HG03095 (cell line): ENCODE results near the gene CALML6.

ENCODE experiments used
- ATAC-seq: cut with Tn5 transposase; IDR thresholded peaks from one replicate; pipeline ENCODE4 v1.9.1; 2021; ENCODE audit warnings: moderate library complexity; ENCODE audit not compliant: unreplicated experiment

The CALML6 gene

DNA sequence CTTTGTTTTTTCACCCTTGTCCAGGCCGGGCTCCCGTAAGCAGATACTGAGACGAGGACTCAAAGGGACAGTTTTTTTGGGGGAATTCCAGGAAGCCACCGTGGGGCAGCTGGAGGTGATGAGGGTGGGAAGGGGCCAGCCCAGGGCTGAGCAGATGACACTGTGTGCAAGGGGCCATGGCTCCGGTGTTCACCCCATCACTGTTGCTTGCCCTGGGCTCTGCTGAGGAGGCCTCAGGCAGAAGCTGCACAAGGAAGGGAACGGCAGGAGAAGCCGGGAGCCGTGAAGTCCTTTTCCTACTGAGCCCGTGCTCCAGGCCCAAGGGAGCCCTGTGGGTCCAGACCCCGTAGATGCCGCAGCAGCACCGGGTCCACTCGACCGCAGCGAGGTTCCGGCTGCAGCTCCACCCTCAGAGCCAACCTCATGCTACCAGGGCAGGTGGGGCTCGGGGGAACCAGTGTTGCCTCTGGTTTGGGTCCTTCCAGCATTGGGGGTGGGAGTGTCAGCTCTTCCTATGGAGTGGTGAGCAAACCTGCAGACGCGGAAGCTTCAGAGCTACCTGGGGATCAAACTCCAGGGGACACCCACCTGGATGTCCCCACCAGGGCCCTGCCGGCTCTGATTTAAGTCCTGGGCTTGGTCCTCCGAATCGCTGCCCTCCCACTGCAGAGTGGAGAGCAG, 4.3 kb upstream of the CALML6 start:
- no peak for ATAC-seq

DNA sequence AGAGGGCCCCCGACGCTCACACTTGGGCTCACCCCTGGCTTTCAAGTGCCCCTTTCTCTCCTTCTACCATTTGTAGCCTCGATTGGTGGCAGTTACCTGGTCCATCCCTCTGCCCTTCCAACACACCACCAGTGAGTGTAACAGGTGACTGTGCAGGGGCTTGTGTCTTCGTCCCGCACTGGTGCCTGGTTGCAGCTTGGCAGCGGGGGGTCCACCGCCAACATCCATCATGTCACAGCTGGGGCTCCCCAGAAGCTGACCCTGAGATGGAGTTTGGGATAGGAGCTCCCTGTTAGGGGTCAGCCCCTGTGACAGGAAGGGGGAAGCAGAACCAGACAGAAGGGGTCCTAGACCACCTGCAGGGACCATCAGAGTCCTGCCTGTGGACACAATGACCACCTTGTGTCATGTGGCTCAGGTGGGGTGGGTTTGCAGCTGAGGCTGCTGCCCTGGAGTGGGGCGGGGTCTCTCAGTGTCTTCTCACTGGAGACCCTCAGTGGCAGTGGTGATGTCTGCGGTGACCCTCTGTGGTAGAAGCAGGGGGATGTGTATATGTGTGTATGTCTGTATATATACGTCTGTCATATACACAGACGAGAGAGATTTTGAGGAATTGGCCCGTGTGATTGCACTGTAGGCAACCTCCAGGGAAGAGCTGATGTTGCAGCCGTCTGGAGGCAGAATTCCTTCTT, 3.6 kb upstream of the CALML6 start:
- ATAC-seq: no peak

DNA sequence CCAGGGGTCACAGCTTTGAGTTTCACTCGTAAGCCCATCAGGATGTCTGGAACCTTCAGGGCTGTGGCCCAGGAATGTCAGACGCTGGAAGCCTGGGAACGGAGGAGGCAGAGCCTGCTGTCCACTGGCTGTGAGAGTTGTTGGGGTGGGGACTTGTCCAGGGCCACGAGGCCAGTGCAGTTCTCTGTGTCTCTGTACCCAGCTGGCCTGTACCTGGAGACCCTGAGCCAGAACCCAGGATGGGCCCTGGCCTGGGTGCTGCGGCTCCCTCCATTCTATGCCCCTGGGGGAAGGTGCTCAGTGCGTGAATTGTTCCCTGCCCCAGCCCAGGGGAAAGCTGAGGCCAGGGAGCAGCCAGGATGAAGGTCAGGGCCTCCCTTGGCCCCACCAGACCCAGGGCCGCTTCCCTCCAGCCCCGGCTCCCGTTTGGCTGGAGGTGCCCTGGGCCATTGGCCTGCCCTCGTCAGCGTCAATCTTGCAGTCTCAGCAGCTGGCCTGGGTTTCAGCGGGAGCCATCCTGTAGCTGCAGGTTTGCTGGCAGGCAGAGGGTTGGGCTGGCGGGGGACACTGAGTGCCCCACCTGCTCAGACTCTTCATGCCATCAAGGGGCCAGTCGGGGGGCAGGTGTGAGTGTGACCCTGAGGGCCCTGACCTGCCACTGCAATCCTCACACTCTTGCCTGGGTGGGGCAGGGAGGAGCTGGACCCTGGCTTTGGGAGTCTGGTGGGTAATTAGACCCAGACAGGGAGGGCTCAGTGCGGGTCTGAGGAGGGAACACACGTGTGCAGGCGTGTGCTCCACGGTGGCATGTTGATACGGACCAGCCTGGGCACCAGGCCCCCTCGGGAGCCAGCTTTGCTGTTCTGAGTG, 724 bp upstream of the CALML6 start:
- no peak for ATAC-seq

DNA sequence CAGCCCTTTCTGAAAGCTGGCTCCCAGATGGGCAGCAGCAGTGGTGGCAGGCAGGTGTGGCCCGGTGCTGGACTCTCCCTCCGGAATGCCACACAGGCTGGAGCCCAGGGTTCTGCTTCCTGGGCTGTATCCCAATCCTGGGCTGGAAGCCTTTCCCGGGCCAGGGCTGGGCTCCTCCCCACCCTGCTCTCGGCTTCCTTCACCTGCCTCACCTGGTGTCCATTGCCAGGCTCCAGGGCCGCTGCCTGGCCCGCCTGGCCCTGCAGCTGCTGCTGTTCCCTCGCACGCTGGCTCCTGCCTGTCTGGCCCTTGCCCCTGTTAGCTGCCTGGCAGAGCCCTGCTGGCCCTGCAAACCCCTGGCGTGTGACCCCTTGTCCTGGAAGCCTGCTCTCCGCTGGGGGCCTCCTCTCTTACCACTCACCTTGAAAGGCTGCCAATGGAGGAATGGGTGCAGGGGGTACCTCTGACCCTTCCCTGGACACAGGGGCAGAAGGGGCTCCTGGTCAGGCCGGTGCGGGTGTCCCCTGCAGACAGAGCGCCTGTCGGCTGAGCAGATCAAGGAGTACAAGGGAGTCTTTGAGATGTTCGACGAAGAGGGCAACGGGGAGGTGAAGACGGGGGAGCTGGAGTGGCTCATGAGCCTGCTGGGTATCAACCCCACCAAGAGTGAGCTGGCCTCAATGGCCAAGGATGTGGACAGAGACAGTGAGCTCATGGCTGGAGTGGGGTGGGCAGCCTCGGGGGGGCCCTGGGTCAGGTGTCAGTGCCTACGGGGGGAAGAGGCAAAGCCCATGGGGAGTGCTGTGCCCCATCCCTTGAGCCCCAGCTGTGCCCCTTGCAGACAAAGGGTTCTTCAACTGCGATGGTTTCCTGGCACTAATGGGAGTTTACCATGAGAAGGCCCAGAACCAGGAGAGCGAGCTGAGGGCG, 1.1 kb downstream of the CALML6 start:
- no peak for ATAC-seq

DNA sequence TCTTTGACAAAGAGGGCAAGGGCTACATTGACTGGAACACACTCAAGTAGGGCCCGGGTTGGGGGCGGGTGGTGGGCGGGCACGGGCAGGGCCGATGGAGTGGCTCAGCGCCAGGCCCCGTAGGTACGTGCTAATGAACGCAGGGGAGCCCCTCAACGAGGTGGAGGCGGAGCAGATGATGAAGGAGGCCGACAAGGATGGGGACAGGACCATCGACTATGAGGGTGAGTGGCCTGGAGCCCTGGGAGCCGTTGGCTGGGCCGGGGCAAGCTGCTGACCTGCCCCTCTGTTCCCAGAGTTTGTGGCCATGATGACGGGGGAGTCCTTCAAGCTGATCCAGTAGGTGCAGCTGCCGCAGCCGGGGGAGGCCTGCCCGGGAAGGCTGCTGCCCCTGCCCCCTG, 1.8 kb downstream of the CALML6 start:
- ATAC-seq: no peak

DNA sequence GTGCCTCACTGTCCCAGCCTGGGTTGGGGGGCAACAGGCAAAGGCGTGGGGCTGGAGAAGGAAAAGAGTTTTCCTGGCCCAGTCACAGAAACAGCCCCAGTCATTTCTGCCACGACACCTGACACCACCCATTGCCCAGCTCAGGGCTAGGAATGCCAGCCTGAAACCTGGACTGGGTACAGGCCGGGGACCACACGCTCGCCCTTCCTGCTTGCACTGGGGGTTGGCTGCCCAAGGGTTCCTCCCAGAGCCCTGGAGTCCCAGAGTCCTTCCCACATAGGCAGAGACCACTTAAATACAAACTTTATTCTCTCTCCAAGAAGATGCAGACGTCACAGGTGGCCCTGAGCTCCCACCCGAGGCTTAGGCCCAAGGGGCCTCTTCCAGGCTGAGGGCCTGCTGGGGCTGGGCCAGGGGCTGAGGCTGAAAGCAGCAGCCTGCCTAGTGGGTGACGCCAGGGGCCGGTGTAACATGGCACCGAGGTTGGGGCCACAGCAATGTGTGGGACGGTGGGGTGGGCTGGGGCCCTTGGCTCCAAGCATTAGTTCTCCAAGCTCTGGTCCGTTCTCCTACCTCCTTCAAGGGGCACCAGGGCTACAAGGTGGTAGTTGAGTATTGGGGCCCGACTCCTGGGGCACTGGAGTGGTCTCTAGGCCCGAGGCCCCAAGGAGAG, 2.4 kb downstream of the CALML6 start:
- no peak for ATAC-seq

DNA sequence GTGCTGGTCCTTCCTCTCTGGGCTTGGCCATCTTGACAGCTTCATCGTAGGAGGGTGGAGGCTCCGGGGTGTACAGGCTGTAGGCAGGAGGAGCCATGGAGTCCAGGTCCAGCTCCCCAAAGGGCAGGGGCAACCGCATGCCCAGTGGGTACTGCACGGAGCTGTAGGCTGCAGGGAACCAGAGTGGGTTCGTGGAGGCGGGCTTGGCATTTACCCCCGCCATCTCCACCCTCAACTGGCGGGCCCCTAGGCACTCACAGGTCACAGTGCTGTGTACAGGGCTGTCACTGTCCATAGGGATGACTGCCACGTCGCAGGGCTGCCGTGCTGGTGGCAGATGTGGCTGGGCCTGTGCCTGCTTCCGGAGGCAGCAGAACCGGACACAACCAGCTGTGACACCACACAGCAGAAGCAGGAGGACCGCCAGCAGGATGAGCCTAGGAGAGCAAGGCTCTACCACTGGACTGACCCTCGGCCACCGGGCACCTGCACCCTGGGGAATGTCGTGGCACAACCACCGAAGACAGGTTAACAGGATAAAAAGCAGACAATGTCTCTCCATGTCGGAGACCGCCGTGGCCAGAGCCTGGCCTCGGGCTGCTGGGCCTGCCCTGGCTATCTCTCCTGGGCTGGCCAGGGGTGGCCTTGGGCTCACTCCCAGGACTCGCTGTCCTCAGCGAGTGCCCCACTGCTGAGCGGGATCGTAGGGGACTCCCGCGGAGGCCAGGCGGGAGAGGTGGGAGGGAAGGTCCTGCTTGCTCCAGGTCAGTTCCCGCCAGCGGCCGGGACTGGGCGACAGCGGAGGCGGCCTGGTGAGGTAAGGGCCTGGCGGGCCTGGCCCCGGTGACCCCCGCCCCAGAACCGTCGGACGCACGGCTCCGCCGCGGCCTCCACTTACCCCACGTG, 3.2 kb downstream of the CALML6 start:
- ATAC-seq: no peak

DNA sequence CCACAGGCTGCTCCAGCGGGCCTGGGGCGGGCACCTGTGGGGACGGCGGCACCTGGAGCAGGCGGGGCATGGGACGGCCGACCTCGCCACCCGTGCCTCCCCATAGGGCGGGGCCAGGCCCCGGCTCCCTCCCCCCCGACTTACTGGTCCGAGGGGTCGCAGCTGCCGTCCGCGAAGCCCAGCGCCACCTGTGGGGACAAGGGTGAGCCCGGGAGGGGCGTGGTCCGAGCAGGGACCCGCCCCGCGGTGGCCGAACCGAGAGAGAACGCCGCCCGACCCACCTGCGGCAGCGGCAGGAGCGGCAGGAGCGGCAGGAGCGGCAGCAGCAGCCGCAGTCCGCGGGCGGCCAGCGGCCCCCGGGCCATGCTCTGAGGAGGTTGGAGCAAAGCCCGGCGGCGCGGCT, 3.8 kb downstream of the CALML6 start, which contains the start of gene TMEM52:
Gene TMEM52, minus strand, starts transcription at position 379 of the 403 bp plus-strand sequence. Its CDS starts 14 bp downstream, at position 365.
- ATAC-seq: no peak

DNA sequence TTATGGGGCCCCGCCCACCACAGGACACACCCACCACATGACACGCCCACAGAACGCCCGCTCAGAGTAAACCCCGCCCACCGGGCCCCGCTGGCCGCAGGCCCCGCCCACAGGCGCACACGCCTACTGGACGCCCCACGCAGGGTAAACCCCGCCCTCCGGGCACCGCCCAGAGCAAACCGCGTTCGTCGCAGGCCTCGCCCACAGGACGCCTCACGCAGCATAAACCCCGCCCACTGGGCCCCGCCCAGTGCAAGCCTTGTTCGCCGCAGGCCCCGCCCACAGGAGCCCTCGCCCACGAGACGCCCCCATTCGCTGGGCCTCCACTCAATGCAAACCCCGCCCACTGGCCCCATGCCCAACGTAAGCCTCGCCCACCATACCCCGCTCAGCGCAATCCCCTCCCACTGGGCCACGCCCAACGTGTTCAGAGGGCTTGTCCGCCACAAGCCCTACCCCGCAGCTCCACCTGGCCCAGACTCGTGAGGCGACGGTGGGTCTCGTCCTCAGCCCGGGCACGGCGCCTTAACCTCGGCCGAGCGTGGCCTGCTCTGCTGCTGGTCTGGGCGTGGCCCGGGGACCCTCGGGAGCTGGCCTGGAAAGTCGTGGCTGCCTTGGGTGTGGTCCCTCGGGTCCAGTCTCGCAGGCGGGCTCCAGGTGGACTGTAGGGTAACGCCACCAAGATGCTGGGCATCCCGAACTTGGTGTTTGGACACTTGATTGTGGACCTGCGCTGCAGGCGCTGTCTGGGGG, 4.4 kb downstream of the CALML6 start:
- ATAC-seq: peak; percentile 66

DNA sequence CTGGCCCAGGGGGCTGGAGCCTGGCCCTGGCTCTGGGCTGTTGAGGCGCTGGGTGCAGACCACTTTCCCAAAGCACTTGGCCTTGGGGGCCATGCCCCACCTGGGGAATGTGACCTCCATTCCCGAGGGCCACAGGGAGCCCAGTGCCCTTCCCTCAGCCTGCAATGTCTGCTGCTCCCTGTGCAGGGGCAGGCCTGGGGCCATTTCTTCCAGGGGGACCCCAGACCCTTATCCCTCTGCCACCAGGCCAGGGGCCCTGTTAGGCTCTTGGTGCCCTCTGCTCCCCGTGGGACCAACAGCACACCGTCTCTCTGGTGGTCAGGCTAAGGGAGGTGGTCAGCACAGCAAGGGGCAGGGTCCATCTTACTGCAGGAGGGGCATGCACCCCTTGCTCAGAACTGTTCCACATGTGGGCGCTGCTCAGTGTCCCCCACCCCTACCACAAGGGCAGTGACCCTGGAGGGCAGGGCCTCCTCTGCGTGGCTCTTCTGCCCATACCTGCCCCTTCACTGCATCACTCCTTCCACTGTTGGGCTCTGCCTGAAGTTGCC, 5.1 kb downstream of the CALML6 start:
- ATAC-seq: no peak

DNA sequence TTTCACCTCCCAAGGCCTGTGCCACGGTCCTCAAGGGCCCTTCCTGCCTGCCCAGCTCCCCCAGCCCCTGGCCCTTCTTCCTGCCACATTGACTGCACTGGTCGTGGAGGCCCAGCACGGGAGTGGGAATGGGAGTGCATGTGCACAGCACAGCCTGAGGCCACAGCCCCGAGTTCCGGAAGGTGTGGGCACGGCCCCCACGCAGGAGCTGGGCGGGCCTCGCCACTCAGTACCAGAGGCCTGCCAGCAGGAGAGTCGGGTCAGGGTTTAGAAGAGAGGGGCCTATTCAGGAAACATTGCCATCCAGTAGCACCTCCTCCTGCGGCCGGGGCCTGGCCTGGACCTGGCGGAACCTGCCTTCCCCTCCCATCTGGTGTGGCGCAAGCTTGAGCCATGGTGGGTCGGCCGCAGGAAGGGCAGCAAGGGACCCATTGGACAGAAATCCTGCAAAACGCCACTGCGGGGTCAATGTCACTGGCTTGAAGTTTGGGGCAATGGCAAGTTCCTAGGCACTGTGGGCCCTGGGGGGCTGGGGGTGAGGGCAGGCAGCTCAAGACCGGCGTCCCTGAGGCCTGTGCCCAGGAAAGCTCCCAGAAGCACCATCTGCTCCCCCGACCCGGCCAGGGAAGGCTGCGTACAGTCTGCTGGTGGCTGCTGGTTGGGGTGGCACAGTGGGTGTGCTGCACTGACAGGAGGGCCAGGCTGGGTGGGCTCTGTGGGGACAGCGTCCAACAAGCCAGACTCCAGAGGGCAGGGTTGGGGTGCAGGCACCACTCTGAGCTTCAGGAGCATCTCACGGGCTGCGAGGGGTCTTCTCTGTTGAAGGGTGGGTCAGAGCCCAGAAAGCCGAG, 5.8 kb downstream of the CALML6 start:
- ATAC-seq: no peak

DNA sequence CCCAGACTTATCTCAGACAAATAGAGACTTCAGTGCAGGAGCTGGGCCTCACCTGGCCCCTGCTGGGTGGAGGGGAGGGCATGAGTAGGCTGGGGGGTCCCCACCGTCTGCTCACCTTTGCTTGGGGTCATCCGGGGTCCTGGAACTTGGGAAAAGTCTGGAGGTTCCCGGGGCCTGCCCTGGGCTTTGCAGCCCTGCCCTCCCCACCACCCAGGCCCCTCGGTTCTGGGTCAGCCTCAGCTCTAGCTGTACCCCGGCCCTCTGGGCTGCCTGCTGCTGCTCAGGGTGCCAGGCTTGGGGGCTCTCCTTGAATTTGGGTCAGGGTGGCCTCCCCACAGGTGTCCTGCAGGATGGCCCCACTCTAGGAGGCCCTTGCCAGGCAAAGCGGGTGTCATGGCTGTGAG, 6.4 kb downstream of the CALML6 start:
- ATAC-seq: no peak

DNA sequence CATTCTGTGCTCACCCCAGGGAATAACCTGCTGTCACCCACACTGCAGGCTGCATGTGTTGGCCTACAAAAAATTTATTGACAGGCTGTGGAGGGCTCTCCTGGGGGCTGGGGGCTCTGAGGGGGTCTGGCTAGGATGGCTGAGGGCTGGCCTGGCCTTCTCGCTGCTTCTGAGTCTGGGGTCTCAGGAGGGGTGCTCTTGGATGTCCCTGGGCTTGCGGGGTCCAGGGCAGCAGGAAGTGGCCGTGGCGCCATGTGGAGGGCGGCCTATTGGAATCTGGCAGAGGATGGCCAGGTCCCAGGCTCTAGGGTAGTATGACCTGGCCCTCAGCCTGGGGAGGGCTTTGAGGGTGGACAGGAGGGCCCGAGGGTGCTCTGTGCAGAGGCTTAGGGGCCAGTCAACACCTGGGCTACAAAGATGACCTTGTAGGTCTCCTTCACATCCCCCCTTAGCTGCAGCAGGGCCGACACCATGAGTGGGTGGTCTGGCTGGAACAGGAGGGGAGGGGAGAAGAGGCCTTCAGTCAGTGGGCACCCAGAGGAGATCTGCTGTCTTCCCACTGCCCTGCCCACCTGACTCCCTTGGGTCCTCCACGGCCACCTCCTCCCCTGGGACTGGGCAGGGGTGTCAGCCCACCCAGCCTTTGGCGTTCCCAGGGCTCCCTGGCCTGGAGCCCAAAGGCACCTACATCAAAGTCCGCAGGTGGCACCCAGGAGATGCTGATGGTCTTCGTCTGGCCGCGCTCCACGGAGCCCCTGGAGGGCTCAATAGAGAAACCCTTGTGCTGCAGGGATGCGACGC, 7.0 kb downstream of the CALML6 start:
- no peak for ATAC-seq

DNA sequence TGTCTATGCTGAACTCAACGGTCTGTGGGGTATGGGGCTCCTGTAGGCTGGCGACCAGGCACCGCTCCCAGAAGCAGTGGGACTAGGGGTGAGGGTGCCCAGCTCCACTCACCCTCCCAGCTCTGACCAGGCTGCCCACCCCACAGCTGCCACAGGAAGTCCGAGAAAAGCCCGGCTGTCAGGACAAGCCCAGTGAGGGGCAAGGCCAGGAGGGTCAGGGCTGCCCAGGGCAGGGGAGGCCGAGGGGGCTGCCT, 7.6 kb downstream of the CALML6 start:
- no peak for ATAC-seq

DNA sequence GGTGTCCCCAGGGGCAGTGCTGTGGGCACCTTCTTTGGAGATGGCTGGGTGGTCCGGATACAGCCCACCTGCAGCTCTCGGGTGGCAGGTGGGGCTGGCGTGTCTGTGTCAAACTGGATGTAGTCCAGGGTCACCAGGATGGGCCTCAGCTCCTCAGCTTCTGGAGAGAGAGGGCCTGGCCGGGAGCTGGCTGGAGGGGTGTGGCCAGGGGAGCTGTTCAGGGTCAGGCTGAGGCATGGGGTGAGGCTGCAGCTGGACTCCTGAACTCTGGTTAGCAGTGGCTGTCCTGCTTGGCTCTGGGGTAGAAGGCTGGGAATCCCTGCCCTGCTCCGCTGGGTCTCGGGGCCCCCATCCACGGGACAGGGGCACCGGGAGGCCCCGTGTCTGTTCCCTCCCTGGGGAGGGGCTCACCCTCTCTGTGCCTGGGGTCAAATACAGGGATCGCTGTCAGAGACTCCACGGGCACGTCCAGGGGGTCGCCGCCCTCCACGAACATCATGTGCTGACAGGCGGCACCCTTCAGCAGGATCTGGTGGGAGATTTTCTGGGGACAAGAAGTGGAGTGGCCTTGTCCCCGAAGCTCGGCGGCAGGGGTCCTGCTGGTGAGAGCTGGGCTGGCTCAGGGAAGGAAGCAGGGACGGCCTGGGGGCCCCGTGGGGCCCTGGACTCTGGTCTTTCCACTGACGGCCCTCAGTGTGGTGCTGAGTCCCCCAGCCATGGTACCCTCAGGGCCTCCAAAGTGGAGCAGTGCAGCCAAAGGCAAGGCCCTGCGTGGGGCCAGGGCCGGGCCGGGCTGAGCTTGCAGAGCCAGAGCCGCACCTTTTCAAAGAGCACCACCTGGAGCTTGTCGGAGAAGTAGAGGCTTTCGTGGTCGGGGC, 8.1 kb downstream of the CALML6 start:
- ATAC-seq: no peak

DNA sequence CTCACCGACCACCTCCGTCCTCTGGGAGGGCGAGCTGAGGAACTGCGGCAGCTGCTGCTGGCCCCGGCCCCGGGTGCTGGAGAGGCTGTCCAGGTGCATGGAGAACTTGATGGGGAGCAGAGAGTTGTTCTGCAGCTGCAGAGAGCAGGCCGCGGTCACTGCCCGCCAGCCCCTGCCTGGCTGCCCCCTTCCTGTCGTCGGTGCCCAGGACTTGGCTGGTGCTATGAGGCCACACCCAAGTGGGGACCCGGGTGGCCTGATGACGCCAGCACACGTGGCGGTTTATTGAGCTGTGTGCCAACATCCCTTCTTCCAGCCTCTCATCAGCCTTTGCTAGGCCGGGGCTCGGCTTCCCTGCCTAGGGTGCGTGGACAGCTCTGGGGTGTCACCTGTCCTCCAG, 9.3 kb downstream of the CALML6 start:
- ATAC-seq: no peak
